GM19351 (cell line): Measurements from ENCODE around the gene CLVS2.

Experiments used
- ATAC-seq: cut with Tn5 transposase; IDR thresholded peaks from one replicate; pipeline ENCODE4 v1.9.1; 2021; ENCODE audit warnings: mild to moderate bottlenecking, moderate library complexity; ENCODE audit not compliant: unreplicated experiment

Gene CLVS2

DNA sequence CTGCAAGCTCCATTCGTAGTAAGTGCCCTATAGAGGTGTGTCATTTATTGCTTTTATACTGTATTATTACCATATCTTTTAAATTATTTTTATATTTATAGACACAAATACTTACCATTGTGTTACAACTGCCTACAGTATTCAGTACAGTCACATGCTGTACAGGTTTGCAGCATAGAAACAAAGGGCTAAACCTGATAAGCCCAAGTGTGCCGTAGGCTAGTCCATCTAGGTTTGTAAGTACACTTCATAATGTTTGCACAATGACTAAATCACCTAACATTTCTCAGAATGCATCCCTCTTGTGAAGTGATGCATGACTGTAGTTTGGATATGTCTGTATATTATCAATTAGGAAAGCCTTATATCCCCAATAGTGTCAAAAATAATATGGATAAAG, 122.8 kb downstream of the CLVS2 start:
- no peak for ATAC-seq
